NT2/D1 (cell line): ENCODE results near the gene ORMDL3.

Source experiments
- DNase-seq: peaks from one replicate; pipeline ENCODE4 v3.0.0-alpha.2; 2011; ENCODE audit warnings: low read depth, low spot score
- H3K27me3 ChIP-seq: 2 replicates; pipeline ENCODE4 v1.6.0; 2011; ENCODE audit warnings: mild to moderate bottlenecking; ENCODE audit not compliant: insufficient read length, insufficient read depth
- H3K36me3 ChIP-seq: 2 replicates; pipeline ENCODE4 v1.6.1; 2011; ENCODE audit warnings: mild to moderate bottlenecking, low read length, mixed read lengths; ENCODE audit not compliant: insufficient read depth, insufficient read length
- H3K4me1 ChIP-seq: 2 replicates; pipeline ENCODE4 v1.5.1; 2011; ENCODE audit not compliant: insufficient read depth, insufficient read length
- H3K4me3 ChIP-seq: 2 replicates; pipeline ENCODE4 v1.5.1; 2011; ENCODE audit warnings: low read depth; ENCODE audit not compliant: insufficient read length
- H3K9ac ChIP-seq: 2 replicates; pipeline ENCODE4 v1.6.0; 2011; ENCODE audit warnings: low read depth; ENCODE audit not compliant: insufficient read length
- H3K9me3 ChIP-seq: 2 replicates; pipeline ENCODE4 v1.5.1; 2011; ENCODE audit warnings: mild to moderate bottlenecking, low read length; ENCODE audit not compliant: insufficient read depth
- SUZ12 ChIP-seq: IDR thresholded peaks from 2 replicates; pipeline ENCODE4 v1.6.1; 2011; ENCODE audit not compliant: insufficient read length, insufficient read depth; ENCODE audit errors: extremely low read depth
- YY1 ChIP-seq: IDR thresholded peaks from 2 replicates; pipeline ENCODE4 v1.6.1; 2011; ENCODE audit not compliant: insufficient read length, insufficient read depth
- ZNF274 ChIP-seq: IDR thresholded peaks from 2 replicates; pipeline ENCODE4 v1.6.1; 2011; ENCODE audit warnings: mild to moderate bottlenecking, low read depth, low read length

ORMDL3 gene

GRCh38 chr17:39935909-39936308, 8.5 kb upstream of the ORMDL3 start:
- TF ChIP-seq ZNF274 (no peak), YY1 (no peak), SUZ12 (no peak)
- H3K27me3 ChIP-seq: no peaks in the 10 kb centered on the region
- no peak overlapping the region for H3K4me3 ChIP-seq
- H3K36me3 ChIP-seq: no peaks in the 10 kb centered on the region
- H3K9me3 ChIP-seq: no peaks in the 10 kb centered on the region
- DNase-seq: no peak
- H3K9ac ChIP-seq: peak overlapping the region; percentile 16
- H3K4me1 ChIP-seq: peaks cover 13% of the 10 kb centered on the region

GRCh38 chr17:39934324-39934723, 6.9 kb upstream of the ORMDL3 start:
- Histone ChIP-seq H3K4me3 (no peak overlapping the region), H3K4me1 (peaks cover 8% of the 10 kb centered on the region), H3K36me3 (no peaks in the 10 kb centered on the region), H3K27me3 (no peaks in the 10 kb centered on the region), H3K9me3 (no peaks in the 10 kb centered on the region), H3K9ac (no peak overlapping the region)
- DNase-seq: no peak
- TF ChIP-seq ZNF274 (no peak), YY1 (no peak), SUZ12 (no peak)

DNA sequence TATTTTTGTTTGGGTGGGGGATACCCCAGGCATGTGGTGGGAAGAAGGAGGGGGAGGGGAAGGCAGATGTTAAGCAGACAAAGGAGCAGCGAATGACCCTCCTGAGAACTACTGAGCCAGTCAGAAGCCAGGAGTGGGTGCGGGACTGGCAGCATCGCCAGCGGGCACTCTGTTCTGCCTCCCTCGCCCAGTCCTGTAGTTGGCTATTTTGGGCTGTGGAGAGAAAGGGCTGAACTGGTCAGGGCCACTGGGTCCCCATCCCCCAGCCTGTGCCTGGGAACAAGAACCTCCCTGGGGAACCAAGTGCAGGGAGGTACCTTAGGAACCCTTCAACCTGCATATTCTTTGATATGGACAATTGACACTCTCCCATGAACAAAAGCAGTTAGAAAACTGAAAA, 6.5 kb upstream of the ORMDL3 start:
- Histone ChIP-seq H3K4me3 (no peak overlapping the region), H3K9ac (no peak overlapping the region), H3K9me3 (no peaks in the 10 kb centered on the region), H3K27me3 (no peaks in the 10 kb centered on the region), H3K4me1 (peaks cover 8% of the 10 kb centered on the region), H3K36me3 (no peaks in the 10 kb centered on the region)
- DNase-seq: no peak
- TF ChIP-seq ZNF274 (no peak), SUZ12 (no peak), YY1 (no peak)

- H3K36me3 ChIP-seq: peaks cover 5% of the 10 kb centered on the region
- no peak overlapping the region for H3K9ac ChIP-seq
- no peaks in the 10 kb centered on the region for H3K27me3 ChIP-seq
- DNase-seq: no peak
- no peaks in the 10 kb centered on the region for H3K9me3 ChIP-seq
- H3K4me1 ChIP-seq: peaks cover 17% of the 10 kb centered on the region
- TF ChIP-seq ZNF274 (no peak), SUZ12 (no peak), YY1 (no peak)
- no peak overlapping the region for H3K4me3 ChIP-seq
Measured at GRCh38 chr17:39929646-39930407, 2.4 kb upstream of the ORMDL3 start.

- no peak overlapping the region for H3K4me3 ChIP-seq
- no peak for DNase-seq
Measured at GRCh38 chr17:39928858-39929645, 1.7 kb upstream of the ORMDL3 start.

GRCh38 chr17:39927929-39928857, 792 bp upstream of the ORMDL3 start:
- no peak for DNase-seq

More at GRCh38 chr17:39928858-39929645, 1.7 kb upstream of the ORMDL3 start:
- TF ChIP-seq SUZ12 (no peak), YY1 (no peak)
- Histone ChIP-seq H3K36me3 (peaks cover 13% of the 10 kb centered on the region), H3K4me1 (peaks cover 23% of the 10 kb centered on the region), H3K9ac (no peak overlapping the region), H3K27me3 (no peaks in the 10 kb centered on the region), H3K9me3 (no peaks in the 10 kb centered on the region)

More at GRCh38 chr17:39927929-39928857, 792 bp upstream of the ORMDL3 start:
- Histone ChIP-seq H3K36me3 (peaks cover 21% of the 10 kb centered on the region), H3K9me3 (no peaks in the 10 kb centered on the region), H3K27me3 (no peaks in the 10 kb centered on the region), H3K9ac (peak overlapping the region; percentile 79), H3K4me1 (peaks cover 27% of the 10 kb centered on the region), H3K4me3 (peak overlapping the region; percentile 87)
- no peak for TF ChIP-seq SUZ12
- TF ChIP-seq ZNF274: no peak
- TF ChIP-seq YY1: no peak
